NCI-H2081 (cell line): ENCODE measurements around the gene SLC6A6.
A peak's percentile ranks its signal among the peaks of the same experiment; 100 is the strongest.

Source experiments
- DNase-seq, 2 experiments: peaks; one replicate each; lab custom pipeline; 2025; lab: John Stamatoyannopoulos, UW

Gene SLC6A6

GRCh38 chr3:14466179-14466903 is 63.9 kb downstream of the SLC6A6 start:
- no peak for DNase-seq

- peak in 1 of 2 experiments; percentile 11 for DNase-seq
These were observed 65.6 kb downstream of the SLC6A6 start for GRCh38 chr3:14467814-14468620.

GRCh38 chr3:14468621-14468981 is 66.2 kb downstream of the SLC6A6 start:
- no peak for DNase-seq

GRCh38 chr3:14470461-14470860 is 68.1 kb downstream of the SLC6A6 start:
- no peak for DNase-seq

GRCh38 chr3:14471016-14471415 is 68.6 kb downstream of the SLC6A6 start:
- DNase-seq, result no peak

- no peak for DNase-seq
These were observed 69.3 kb downstream of the SLC6A6 start for GRCh38 chr3:14471690-14472089.

GRCh38 chr3:14472471-14473351 is 70.3 kb downstream of the SLC6A6 start:
- DNase-seq, result no peak

GRCh38 chr3:14473411-14473891 is 71.0 kb downstream of the SLC6A6 start:
- DNase-seq, result no peak

- DNase-seq, result no peak
These were observed 72.1 kb downstream of the SLC6A6 start for GRCh38 chr3:14474363-14475081.

GRCh38 chr3:14475621-14476020 is 73.2 kb downstream of the SLC6A6 start:
- DNase-seq, result no peak

- DNase-seq, result no peak
These were observed 74.3 kb downstream of the SLC6A6 start for GRCh38 chr3:14476583-14477265.

GRCh38 chr3:14477311-14477935 is 75.0 kb downstream of the SLC6A6 start:
- no peak for DNase-seq

GRCh38 chr3:14478956-14479550 is 76.6 kb downstream of the SLC6A6 start:
- no peak for DNase-seq

GRCh38 chr3:14479591-14479990 is 77.2 kb downstream of the SLC6A6 start:
- no peak for DNase-seq

- no peak for DNase-seq
These were observed 78.0 kb downstream of the SLC6A6 start for GRCh38 chr3:14480207-14481017.

- no peak for DNase-seq
These were observed 78.7 kb downstream of the SLC6A6 start for GRCh38 chr3:14481018-14481645.

GRCh38 chr3:14481646-14482036 is 79.2 kb downstream of the SLC6A6 start:
- DNase-seq, result no peak

GRCh38 chr3:14482271-14482721 is 79.9 kb downstream of the SLC6A6 start:
- no peak for DNase-seq

- no peak for DNase-seq
These were observed 80.9 kb downstream of the SLC6A6 start for GRCh38 chr3:14483286-14483685.
